GM23338 (cell line): Measurements from ENCODE around the gene BCDIN3D. TPM values are rescaled to one million over a fixed set of nuclear protein-coding genes. Genes with fewer than 3 reads are reported as not detected.

Experiments used
- ATAC-seq: fragments of 200-7000 bp; cut with Tn5 transposase; 3 replicates; pipeline ENCODE4 v1.9.1; 2020
- DNase-seq: peaks from one replicate; pipeline ENCODE4 v3.0.0-alpha.2; 2015; ENCODE audit warnings: low spot score
- H2AFZ ChIP-seq: fragments of 200-600 bp; sonication (generic); 2 replicates; pipeline ENCODE4 v1.8.0; 2016; ENCODE audit warnings: antibody characterized with exemption, mild to moderate bottlenecking, moderate library complexity
- H3F3A ChIP-seq: fragments of 200-600 bp; sonication (generic); replicated peaks from 2 replicates; pipeline ENCODE4 v1.8.0; 2017; ENCODE audit warnings: antibody characterized with exemption, mixed run types, low read depth
- H3K27ac ChIP-seq: fragments of 200-600 bp; sonication (generic); 2 replicates; pipeline ENCODE4 v1.6.1; 2016; ENCODE audit warnings: low read depth
- H3K27me3 ChIP-seq: fragments of 200-600 bp; sonication (generic); 2 replicates; pipeline ENCODE4 v1.8.0; 2016; ENCODE audit warnings: mild to moderate bottlenecking, mixed run types, moderate library complexity; ENCODE audit not compliant: insufficient read depth
- H3K36me3 ChIP-seq: fragments of 200-600 bp; sonication (generic); 2 replicates; pipeline ENCODE4 v1.8.0; 2016; ENCODE audit warnings: mild to moderate bottlenecking; ENCODE audit not compliant: insufficient read depth
- H3K4me1 ChIP-seq: fragments of 200-600 bp; sonication (generic); 2 replicates; pipeline ENCODE4 v1.8.0; 2016; ENCODE audit warnings: mild to moderate bottlenecking, moderate library complexity; ENCODE audit not compliant: insufficient read depth
- H3K4me2 ChIP-seq: fragments of 200-600 bp; sonication (generic); 2 replicates; pipeline ENCODE4 v1.7.1; 2017; ENCODE audit warnings: mixed run types
- H3K4me3 ChIP-seq: fragments of 200-600 bp; sonication (generic); 2 replicates; pipeline ENCODE4 v1.6.1; 2016; ENCODE audit warnings: mixed run types
- H3K79me2 ChIP-seq: fragments of 200-600 bp; sonication (generic); replicated peaks from 2 replicates; pipeline ENCODE4 v1.8.0; 2017; ENCODE audit warnings: mild to moderate bottlenecking; ENCODE audit not compliant: insufficient read depth
- H3K9me2 ChIP-seq: fragments of 200-600 bp; sonication (generic); 2 replicates; pipeline ENCODE4 v1.8.0; 2017; ENCODE audit not compliant: insufficient read depth
- H4K20me1 ChIP-seq: fragments of 200-600 bp; sonication (generic); replicated peaks from 2 replicates; pipeline ENCODE4 v1.8.0; 2017; ENCODE audit warnings: mild to moderate bottlenecking; ENCODE audit not compliant: insufficient read depth
- H3K27ac Mint-ChIP-seq: 2 replicates; pipeline ENCODE4 v1.8.0; 2020; ENCODE audit warnings: inconsistent platforms, mild to moderate bottlenecking, moderate library complexity, mixed read lengths
- H3K27me3 Mint-ChIP-seq: 3 replicates; pipeline ENCODE4 v1.8.0; 2022; ENCODE audit warnings: low read depth, mild to moderate bottlenecking, moderate library complexity, mixed read lengths, inconsistent platforms; ENCODE audit not compliant: insufficient read depth, poor library complexity
- H3K36me3 Mint-ChIP-seq: 3 replicates; pipeline ENCODE4 v1.8.0; 2021; ENCODE audit warnings: low read depth, mild to moderate bottlenecking, inconsistent platforms, moderate library complexity, mixed read lengths
- H3K4me1 Mint-ChIP-seq: 3 replicates; pipeline ENCODE4 v1.8.0; 2020; ENCODE audit warnings: mild to moderate bottlenecking, inconsistent platforms, mixed read lengths
- H3K4me3 Mint-ChIP-seq: 3 replicates; pipeline ENCODE4 v1.8.0; 2021; ENCODE audit warnings: moderate library complexity, mild to moderate bottlenecking, inconsistent platforms, mixed read lengths
- H3K9me3 Mint-ChIP-seq: 3 replicates; pipeline ENCODE4 v1.8.0; 2020; ENCODE audit warnings: moderate library complexity, mild to moderate bottlenecking, inconsistent platforms, mixed read lengths
- CREB1 ChIP-seq: fragments of 250-450 bp; sonication (Bioruptor Pico); IDR thresholded peaks from 2 replicates; pipeline ENCODE4 v1.5.0; 2020; ENCODE audit warnings: low read depth, mild to moderate bottlenecking, moderate library complexity
- EZH2 ChIP-seq: fragments of 200-600 bp; sonication (generic); IDR thresholded peaks from one replicate; pipeline ENCODE4 v1.8.0; 2017; ENCODE audit warnings: antibody characterized with exemption, mild to moderate bottlenecking, low read depth; ENCODE audit not compliant: unreplicated experiment
- EZH2phosphoT487 ChIP-seq: fragments of 200-600 bp; sonication (generic); IDR thresholded peaks from one replicate; pipeline ENCODE4 v1.8.1; 2018; ENCODE audit warnings: antibody characterized with exemption; ENCODE audit not compliant: unreplicated experiment
- JUNB ChIP-seq: IDR thresholded peaks from one replicate; pipeline ENCODE4 v1.6.1; 2016; ENCODE audit warnings: antibody characterized with exemption; ENCODE audit not compliant: unreplicated experiment
- NANOG ChIP-seq: IDR thresholded peaks from 2 replicates; pipeline ENCODE4 v1.6.1; 2016; ENCODE audit warnings: antibody characterized with exemption, borderline replicate concordance
- POLR2AphosphoS5 ChIP-seq: IDR thresholded peaks from 2 replicates; pipeline ENCODE4 v1.6.1; 2016; ENCODE audit warnings: antibody characterized with exemption, low read depth
- ZNF114 ChIP-seq: fragments of 250-450 bp; sonication (Bioruptor Pico); IDR thresholded peaks from 2 replicates; pipeline ENCODE4 v1.5.0; 2020; ENCODE audit warnings: mild to moderate bottlenecking, moderate library complexity
- ZNF331 ChIP-seq: fragments of 250-450 bp; sonication (Bioruptor Pico); IDR thresholded peaks from 2 replicates; pipeline ENCODE4 v1.5.0; 2020; ENCODE audit warnings: low read depth, mild to moderate bottlenecking, moderate library complexity
- polyA plus RNA-seq: library from polyadenylated mRNA; unstranded; fragments of >200 nt; fragmentation: Nextera tagmentation; extraction: Ambion mirVana; gene quantifications from 2 replicates; pipeline ENCODE4 v1.2.1, GENCODE V29; 2016
- total RNA-seq: library from RNA; depleted of rRNA; stranded (reverse); fragments of >200 nt; shearing (Covaris generic); gene quantifications from 2 replicates; pipeline ENCODE4 v1.2.3, GENCODE V29; 2014
- TF ChIP-seq, protein P1 (sequence below): IDR thresholded peaks from one replicate; pipeline ENCODE4 v1.6.1; 2018; ENCODE audit warnings: antibody characterized with exemption; ENCODE audit not compliant: unreplicated experiment
- TF ChIP-seq, protein P2 (sequence below): IDR thresholded peaks from 2 replicates; pipeline ENCODE4 v1.6.1; 2016; ENCODE audit warnings: antibody characterized with exemption
- TF ChIP-seq, protein P3 (sequence below), 2 experiments: fragments of 200-600 bp in 1 of 2; sonication (generic) in 1 of 2; conservative IDR thresholded peaks; 2 replicates each; pipeline versions ENCODE4 v1.5.1 to v1.6.1; 2016 to 2017; ENCODE audit warnings: antibody characterized with exemption in 2 of 2, low read depth in 2 of 2, mild to moderate bottlenecking in 2 of 2, moderate library complexity in 1 of 2

Gene BCDIN3D
- total and polyA plus RNA-seq, 2 experiments from 2014 or later, result 1.4 to 1.8 TPM

DNA sequence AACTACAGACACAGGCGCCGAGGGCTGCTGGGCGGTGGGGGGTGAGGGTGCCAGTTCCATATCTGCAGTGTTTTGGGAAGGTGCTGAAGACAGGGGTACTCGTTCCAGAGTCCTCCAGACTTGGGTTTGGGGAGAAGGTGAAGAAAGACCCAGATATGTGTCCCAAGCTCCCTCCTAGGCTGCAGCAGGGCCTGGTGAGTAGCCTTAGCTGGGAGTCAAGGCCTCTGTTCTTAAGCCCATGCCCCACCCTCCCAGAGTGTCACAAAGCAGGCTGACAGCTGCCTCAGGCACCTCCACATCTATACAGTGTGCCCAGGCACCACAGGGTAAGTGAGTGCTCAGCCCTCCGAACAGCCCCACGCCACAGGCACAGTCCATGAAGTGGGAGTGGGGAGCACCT, 19.0 kb downstream of the BCDIN3D start (continued):
- TF ChIP-seq, protein P1, sequence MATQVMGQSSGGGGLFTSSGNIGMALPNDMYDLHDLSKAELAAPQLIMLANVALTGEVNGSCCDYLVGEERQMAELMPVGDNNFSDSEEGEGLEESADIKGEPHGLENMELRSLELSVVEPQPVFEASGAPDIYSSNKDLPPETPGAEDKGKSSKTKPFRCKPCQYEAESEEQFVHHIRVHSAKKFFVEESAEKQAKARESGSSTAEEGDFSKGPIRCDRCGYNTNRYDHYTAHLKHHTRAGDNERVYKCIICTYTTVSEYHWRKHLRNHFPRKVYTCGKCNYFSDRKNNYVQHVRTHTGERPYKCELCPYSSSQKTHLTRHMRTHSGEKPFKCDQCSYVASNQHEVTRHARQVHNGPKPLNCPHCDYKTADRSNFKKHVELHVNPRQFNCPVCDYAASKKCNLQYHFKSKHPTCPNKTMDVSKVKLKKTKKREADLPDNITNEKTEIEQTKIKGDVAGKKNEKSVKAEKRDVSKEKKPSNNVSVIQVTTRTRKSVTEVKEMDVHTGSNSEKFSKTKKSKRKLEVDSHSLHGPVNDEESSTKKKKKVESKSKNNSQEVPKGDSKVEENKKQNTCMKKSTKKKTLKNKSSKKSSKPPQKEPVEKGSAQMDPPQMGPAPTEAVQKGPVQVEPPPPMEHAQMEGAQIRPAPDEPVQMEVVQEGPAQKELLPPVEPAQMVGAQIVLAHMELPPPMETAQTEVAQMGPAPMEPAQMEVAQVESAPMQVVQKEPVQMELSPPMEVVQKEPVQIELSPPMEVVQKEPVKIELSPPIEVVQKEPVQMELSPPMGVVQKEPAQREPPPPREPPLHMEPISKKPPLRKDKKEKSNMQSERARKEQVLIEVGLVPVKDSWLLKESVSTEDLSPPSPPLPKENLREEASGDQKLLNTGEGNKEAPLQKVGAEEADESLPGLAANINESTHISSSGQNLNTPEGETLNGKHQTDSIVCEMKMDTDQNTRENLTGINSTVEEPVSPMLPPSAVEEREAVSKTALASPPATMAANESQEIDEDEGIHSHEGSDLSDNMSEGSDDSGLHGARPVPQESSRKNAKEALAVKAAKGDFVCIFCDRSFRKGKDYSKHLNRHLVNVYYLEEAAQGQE, result no peak
- TF ChIP-seq EZH2 (no peak), ZNF331 (no peak), CREB1 (CRISPR knock-in tag) (no peak), POLR2AphosphoS5 (no peak)

DNA sequence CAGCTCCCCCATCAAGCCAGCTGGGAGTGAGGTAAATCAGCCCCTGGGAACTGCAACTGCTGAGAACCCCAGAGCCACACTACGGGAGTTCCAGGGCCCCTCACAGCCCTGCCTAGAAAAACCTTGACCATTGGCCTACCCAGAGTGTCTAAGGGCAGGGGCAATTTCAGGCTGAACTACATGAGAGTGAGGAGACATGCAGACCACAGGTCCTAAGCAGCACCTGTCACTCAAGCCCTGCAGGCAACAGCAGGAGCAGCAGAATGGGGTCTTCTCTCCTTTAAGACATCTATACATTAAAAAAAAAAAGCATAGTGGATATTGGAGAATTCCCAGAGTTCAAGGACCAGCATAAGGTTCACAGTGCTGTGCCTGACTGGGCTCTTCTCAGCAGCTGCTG, 19.6 kb downstream of the BCDIN3D start:
- no peak overlapping the region for H3K4me2 ChIP-seq
- H3K79me2 ChIP-seq, result peaks cover 85% of the 10 kb centered on the region
- no peak overlapping the region for H3K4me3 ChIP-seq
- no peaks in the 10 kb centered on the region for H3K9me2 ChIP-seq
- no peak overlapping the region for H3K4me3 Mint-ChIP-seq
- H3K27me3 ChIP-seq, result no peaks in the 10 kb centered on the region
- peaks cover 11% of the 10 kb centered on the region for H3K27me3 Mint-ChIP-seq
- peaks cover 12% of the 10 kb centered on the region for H4K20me1 ChIP-seq
- H3K4me1 ChIP-seq, result peaks cover 41% of the 10 kb centered on the region
- H3K36me3 Mint-ChIP-seq, result peaks cover 7% of the 10 kb centered on the region
- H2AFZ ChIP-seq, result no peak overlapping the region
- H3F3A ChIP-seq, result 0 out of 2 replicates have a peak, but pooled peaks cover 6% of the 10 kb centered on the region
- ATAC-seq (no peak), DNase-seq (no peak)
- peaks cover 58% of the 10 kb centered on the region for H3K4me1 Mint-ChIP-seq
- no peak overlapping the region for H3K27ac Mint-ChIP-seq
- H3K9me3 Mint-ChIP-seq, result no peaks in the 10 kb centered on the region
- no peak overlapping the region for H3K27ac ChIP-seq
- H3K36me3 ChIP-seq, result no peaks in the 10 kb centered on the region
- TF ChIP-seq JUNB (no peak), POLR2AphosphoS5 (no peak), EZH2phosphoT487 (no peak), NANOG (no peak), EZH2 (no peak), ZNF114 (no peak), CREB1 (CRISPR knock-in tag) (no peak), ZNF331 (no peak)
- TF ChIP-seq, protein P2, sequence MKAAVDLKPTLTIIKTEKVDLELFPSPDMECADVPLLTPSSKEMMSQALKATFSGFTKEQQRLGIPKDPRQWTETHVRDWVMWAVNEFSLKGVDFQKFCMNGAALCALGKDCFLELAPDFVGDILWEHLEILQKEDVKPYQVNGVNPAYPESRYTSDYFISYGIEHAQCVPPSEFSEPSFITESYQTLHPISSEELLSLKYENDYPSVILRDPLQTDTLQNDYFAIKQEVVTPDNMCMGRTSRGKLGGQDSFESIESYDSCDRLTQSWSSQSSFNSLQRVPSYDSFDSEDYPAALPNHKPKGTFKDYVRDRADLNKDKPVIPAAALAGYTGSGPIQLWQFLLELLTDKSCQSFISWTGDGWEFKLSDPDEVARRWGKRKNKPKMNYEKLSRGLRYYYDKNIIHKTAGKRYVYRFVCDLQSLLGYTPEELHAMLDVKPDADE, result no peak
- TF ChIP-seq, protein P3, sequence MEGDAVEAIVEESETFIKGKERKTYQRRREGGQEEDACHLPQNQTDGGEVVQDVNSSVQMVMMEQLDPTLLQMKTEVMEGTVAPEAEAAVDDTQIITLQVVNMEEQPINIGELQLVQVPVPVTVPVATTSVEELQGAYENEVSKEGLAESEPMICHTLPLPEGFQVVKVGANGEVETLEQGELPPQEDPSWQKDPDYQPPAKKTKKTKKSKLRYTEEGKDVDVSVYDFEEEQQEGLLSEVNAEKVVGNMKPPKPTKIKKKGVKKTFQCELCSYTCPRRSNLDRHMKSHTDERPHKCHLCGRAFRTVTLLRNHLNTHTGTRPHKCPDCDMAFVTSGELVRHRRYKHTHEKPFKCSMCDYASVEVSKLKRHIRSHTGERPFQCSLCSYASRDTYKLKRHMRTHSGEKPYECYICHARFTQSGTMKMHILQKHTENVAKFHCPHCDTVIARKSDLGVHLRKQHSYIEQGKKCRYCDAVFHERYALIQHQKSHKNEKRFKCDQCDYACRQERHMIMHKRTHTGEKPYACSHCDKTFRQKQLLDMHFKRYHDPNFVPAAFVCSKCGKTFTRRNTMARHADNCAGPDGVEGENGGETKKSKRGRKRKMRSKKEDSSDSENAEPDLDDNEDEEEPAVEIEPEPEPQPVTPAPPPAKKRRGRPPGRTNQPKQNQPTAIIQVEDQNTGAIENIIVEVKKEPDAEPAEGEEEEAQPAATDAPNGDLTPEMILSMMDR (conservative IDR thresholded peaks at IDR 0.05; ENCODE audit: low read depth in 2 of 2), result no peak
- TF ChIP-seq, protein P1, result no peak
